Stimulated activated CD4-positive, alpha-beta T cell treated with anti-CD3 and anti-CD28 coated beads, Interleukin-12 subunit alpha, Interleukin-12 subunit beta, amount 100 ng/mL, for 24 hours (primary cell): ENCODE measurements around the gene CKMT2.

Experiments used
- DNase-seq, 2 experiments: peaks; one replicate each; pipeline ENCODE4 v3.0.0-alpha.2; 2020; ENCODE audit warnings: low read depth in 2 of 2

CKMT2 gene

DNA sequence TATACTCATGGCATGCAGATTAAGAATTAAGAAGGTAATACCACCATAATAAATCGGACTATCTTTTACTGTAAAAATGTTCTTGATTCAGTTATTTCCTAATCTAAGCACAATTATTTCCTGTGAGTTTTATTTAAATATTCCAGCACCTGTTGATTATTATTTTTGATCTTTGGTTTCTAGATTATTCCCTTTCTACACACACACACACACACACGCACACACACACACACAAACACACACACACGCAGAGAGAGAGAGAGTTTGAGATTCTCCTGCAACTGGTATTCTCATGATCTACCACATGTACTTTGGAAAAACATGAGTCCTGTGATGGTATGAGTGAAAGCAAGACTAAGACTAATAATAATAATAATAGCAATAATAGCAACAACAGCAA is 17.0 kb upstream of the CKMT2 start:
- DNase-seq = no peak

DNA sequence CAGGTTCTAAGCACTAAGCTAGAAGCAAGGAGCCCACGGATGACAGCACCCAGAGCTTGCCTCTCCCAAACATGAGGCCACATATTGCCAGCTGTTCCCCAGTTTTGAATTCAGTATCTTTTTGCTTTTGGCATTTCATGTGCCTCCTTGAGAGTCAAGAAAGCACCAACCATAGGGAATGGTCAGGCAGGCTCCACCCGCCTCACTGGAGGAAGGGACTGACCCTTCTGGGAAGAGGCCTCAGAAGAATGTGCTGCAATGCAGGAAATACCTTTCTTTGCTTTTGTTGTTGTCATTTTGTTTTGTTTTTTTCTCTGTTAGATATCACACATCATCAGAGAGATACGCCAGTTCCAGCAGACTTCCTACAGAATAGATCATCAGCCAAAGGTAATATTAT is 13.7 kb upstream of the CKMT2 start:
- no peak for DNase-seq

DNA sequence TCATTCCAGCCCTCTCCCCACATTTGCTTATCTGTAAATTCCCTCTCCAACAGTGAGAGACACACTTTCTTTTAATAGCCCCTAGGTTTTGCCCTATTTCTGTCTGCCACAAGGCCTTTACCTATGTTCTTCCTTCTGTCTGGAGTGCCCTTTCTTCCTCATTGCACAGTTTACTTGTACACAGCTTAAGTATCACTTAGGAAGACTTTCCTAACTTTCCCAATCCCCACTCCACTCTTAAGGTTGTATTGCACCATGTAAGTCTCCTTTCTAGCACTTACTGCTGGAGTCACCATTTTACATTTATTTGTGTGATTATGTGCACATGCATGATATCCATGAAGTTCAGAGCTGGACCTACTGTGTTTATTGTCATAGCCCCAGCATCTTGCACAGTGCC is 10.8 kb upstream of the CKMT2 start:
- no peak for DNase-seq

DNA sequence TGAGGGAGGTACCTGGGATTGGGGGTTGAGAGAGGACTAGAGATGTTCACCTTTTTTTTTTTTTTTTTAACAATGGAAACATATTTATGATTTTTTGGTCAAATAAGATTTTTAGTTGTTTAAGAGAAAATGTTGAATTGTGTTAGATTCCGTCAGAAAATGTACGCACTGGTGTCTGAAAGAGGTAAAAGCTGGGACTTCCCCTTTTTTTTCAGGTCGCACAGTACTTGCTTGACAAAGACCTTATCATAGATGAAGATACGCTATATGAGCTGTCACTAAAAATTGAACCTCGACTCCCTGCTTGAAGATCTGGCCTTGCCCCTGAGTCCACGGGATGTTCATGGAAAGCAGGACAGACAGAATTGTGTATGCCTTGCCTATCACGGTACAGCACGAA is 7.7 kb upstream of the CKMT2 start:
- no peak for DNase-seq

DNA sequence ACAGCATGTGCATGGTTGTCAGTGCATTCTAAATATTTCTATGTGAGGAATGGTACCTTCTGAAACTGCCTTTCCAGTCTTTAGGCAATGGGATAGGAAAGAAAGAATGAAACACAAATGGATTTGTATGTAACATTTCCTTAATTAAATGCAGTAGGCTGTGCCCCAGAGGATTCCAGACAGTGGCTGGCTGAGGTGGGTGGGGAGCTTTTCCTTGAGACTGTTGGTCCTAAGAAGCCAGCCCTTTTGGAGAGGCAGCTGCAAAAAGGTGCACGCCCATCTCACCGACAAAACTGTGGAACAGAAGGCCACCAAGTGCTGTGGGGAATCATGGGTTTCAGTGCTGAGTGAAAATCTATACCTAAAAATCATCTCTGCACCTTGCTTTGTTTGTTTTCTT is 6.8 kb upstream of the CKMT2 start:
- DNase-seq = no peak

DNA sequence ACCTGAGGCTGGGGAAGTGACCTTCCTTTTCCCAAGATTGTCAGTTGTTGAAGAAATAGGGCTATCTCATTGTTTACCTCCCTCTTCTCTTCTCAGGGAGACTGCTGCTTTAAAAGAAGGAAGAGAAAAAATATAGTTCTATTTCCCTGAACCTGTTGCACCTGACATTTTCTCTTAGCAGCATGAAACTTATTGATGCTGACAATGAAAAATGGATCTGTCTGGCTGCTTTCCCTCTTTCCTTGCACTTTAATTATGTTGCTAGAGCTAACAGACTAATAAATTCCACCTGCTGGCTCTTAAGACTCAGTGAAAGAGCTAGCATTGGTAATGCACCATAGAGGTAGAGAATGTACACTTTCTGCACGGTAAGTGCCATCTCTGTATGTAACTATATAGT is 6.2 kb upstream of the CKMT2 start:
- DNase-seq = no peak

DNA sequence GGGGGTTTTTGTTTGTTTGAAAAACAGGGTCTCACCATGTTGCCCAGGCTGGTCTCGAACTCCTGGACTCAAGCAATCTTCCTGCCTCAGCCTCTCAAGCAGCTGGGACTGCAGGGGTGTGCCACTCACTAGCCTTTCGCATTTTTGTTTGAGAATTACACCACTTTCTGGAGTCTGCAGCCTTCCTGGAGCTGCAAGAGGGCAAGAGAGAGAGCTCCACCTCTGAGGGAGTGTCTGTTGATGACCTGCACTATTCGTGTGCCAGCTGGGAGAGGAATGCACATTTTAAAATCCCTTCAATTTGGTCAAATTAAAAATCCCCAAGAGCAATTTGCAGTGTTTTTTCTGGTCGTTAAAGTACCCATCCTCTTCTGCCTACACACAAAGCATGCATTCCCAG is 5.0 kb upstream of the CKMT2 start:
- no peak for DNase-seq

DNA sequence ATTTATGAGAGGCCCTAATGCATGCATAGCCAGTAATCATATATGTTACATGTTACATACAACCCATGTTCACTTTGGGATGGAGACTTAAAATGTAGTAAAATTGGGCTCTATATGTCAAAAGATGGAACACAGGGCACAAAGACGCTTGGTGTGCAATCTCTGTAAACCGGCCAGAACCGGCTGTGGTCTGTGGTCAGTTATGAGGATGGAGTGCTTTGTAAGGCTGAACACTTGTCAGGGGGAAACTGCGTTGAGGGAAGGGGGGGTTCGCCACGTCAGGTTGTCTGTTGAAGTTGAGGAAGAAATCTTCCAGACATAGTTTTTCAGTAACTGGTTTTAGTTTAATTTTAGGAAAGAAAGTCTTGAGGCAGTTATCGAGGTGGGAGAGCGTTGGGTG is 2.7 kb upstream of the CKMT2 start:
- DNase-seq = no peak

DNA sequence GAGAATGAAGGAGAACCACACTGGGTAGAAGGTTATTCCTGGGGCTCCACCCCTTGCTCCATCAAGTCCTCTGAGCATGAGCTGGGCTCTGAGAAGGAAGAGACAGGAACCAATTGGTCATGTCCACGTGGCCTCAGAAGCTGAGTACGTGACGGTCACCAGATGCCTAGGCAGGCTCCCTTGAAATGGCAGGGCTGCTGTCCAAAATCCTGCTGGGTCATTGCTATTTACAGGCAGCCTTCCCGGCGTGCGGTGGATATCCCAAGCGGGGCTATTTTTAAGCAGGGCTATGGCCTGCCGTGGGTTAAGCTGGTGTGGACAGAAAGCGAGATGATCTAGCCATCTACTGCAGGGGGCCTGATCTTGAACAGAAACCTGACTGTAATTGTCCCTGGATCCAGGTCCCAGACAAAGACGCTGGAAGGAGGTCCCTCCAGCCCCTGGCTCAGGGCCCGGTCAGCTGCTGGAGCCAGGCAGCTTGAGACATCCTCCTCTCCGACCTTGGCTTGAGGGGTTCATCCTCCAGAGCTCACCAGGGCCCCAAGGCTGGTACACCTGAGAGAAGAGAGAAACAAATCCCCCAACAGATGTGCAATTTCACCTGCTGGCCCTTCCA is 550 bp upstream of the CKMT2 start:
- DNase-seq = no peak

DNA sequence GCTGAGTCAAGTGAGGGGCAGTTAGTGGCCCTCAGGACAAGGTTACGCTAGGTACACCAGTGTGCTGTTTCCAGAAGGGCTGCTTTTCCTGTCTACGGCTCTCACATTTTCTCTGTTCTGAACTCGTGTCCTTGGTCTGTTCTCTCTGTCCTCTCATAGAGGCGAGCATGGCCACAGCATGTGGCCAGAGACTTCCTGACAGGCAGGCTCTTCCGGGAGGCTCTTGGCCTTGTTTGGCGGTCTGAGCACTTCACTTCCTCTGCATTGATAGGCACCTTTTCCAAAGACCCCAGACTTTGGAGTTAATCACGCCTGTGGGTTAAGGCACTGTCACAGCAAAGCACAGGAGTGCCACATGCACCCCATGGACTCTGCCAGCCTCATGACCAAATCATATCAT is 1.2 kb downstream of the CKMT2 start:
- no peak for DNase-seq

DNA sequence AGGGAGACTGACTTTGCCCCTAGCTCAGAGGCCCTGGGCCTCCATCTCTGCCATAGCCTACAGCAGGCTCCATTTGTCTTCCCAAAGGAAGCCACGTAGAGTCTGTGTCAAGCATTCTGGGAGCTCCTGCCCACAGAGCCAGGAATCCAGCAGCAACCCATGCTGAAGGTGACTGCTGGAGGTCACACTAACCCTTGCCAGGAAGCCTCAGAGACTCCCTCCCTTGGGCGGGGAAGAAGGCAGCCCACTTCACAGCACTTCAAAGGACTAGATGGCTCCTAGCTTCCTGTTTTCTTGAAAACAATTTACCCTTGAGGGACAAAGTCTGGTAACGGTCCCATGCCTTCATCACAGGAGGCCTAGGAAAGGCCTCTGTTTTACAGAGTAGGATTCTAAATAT is 1.7 kb downstream of the CKMT2 start:
- no peak for DNase-seq

DNA sequence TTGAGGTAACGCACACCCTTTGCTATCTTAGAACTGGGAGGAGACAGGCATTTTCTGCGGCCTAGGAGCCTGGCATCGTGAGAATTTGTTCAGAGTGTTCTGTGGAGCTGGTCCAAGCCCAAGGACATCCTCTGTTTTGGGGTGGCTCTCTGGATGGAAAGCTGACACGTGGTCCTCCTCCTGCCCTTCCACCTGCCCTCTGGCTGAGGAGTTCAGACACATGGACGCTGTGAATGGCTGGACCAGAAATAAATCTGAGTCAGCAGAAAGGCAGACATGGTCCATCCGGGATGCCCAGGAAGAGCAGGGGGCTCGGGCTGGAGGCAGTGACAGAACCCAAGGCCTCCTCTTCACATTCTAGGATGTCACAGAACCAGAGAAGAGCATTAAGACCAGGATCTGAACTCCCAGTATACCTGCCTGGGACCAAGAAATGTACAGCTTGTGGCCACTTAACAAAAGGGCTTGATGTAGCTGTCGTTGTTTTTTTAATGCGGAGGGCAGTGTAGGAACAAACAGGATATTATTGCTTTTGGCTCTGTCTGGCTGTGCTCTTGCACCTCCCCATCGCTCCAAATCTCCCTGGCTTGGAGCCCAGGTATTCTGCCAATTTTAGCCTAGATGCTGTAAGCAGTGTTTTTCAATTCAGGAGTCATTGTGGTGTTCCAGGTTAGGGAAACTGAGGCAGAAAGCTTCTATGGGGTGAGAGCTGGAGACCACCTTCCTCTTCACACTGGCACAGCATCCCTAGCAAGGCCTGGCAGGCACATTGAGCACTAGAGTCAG is 2.4 kb downstream of the CKMT2 start:
- no peak for DNase-seq

DNA sequence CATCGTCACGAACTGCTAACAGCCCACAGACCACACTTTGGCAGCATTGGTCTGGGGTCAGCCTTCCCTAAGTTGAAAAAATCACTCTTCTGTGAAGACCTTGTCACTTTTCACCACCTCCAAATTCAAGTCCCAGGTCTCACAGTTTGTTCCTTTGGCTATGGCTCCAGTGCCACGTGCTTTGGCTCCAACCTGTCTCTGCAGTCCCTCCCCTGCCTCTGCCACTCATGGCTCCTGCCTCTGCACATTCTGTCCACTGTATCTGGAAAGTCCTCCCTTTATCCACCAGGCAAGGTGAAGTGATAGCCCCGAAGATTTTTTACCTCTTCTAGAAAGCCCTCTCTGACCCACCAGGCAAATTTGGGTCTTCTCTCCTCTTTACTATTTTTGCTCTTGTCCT is 5.3 kb downstream of the CKMT2 start:
- no peak for DNase-seq

DNA sequence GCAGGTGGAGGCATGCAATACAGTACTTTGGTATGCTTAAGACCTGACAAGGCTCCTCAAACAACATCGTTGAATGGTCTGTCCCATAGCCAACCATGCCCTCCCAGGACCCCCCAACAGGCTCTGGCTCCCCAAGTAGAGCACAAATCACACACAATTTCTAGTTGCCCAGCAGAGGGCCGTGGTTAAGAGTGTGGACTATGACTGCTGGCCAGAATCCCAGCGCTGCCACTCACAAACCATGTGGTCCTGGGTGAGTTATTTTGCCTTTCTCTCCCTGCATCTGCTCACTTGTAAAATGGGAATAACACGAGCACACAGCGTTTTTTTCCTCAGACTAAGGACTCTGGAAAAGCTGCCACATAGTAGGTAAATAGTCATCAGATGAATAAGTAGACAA is 6.5 kb downstream of the CKMT2 start:
- no peak for DNase-seq

DNA sequence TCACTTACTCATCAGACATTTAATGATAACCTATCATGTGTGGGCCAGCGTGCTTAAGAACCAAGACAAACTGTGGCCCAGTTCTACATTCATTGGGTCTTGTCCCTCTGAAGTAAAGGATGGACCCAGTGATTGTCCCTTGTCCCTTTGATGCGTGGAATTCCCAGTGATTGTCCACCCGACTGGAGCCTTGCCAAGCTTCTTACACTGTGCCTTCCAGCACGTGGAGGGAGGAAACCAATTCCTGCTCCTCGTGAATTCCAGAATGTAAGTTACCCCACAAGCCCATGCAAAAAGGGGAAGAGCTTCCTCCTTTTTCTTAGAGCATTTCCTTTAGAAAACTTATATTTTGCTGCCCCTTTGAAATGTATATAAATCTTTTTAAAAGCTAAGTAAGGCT is 7.9 kb downstream of the CKMT2 start:
- no peak for DNase-seq

DNA sequence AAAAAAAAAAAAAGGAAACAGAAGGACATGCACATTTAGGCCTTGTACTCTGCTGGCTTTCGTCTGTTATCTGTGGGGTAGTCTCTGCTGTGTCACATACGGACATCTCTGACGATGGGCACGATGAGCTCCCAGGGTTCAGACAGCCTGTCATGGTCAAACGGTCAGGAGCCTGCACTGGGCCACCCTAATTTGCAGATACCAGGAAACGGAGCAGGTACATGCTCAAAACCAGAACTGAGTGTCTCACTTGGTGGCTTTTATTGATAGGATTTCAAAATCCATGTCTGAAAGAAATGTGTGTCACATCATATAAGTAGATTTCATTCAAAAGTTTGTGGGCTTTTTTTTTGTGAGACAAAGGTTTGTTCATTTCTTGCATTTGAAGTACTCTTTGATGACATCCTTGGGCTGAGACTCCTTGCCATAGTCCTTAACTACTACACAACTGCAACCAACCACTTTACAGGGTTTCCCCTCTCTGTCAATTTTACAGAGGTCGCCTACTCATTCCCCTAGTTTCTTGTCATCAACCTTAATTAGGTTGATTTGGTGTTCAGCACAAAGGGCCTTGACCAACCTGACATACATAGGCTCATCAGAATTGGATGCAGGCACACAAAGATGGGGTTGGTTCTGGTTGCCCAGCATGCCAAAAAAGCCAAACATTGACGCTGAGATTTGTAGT is 9.0 kb downstream of the CKMT2 start:
- no peak for DNase-seq

DNA sequence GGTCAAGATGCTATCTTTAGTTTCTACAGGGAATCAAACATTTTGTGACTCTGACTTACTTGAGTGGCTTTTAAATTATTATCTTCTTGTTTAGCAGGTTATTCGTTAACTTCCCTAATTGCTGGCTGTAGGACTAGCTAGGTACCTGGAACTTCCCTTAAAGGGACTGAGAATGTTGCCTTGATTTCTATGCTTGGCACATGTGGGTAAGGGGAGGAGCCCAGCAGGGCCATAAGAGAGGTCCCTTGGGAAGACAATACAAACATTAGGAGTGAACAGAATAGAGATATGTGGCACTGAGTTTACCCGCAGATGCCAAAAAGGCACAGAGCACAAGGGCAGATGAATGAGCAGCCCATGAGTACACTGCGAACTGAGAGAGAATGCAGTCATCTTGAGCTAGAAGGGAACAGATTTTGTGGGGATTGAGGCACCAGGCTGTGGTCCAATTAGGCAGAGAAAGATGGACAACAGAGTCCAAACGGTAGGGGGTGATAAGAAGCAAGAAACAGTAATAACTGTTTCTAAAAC is 9.8 kb downstream of the CKMT2 start:
- no peak for DNase-seq

DNA sequence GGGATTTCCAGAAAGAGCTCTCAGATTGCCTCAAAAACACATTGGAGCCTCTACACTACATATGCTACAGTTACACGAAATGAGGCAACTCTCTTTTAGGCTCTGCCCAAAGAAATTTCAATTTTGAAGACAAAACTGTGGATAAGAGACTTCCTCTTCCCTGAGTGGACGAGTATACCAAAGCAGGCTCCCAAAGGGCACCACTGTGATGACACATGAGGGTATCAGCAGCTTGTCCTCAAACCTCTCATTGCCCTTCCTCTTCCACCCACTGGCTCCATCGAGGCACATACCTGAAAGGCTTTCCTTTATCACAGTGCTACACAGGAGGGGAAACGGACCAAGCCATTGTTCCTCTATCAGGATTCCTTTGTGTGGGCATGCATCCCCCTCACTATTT is 11.3 kb downstream of the CKMT2 start:
- no peak for DNase-seq

DNA sequence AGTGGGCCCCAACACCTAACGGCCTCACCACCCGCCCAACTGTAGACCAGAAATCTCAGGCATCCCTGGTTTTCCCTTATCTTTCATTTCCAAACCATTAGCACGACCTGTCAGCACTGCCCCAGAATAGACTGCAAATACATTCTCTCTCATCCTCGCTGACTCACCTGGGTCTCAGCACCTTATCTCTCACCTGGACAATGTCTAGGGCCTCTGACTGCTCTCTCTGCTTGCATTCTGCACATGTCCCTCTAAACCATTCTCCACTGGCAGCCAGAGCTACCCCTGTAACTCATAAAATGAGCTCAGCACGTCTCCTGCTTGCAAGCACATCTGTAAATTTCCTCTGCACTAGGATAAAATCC is 12.7 kb downstream of the CKMT2 start:
- DNase-seq = no peak

DNA sequence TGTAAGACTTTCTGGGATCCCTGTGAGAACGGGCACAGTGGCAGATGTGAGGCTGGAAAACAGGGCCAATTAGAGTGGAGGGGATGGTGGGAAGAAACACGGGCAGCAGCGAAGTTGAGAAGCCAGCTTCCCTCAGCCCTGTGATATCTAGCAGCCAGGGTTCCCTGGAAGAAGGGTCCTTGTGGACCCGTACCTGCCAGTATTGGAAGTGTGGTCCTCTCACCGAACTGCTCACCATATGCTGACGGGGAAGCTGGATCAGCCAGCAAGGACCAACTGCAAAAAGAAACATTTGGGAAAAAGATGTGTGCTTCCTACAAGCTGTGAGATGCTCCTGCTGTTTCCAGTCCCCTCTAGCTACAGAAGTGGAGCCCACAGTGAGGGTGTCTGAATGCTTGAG is 13.6 kb downstream of the CKMT2 start:
- DNase-seq = no peak

DNA sequence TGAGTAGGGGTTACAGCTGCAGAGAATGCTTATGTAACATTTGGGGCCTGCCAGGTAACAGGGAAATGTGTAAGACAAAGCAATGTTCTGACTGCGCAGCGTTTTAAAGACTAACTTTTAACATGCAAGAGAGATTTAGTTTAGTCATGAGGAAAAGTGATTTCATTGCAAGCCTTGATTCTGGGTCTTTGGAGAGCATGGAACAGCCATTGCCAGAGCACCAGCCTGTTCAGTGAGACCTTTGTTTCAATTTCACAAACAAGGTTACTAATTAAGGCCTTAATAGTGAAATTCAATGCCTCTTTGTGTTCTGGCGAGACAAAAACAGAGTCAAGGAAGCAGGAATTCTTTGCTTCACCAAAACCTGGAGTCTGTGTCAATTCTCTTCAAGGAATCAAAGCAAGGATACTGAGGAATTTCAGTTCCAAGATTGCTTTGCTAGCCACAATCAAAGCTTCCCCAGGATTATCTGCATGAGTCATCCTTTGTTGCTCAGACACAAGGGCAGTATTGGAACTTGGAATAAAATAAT is 14.4 kb downstream of the CKMT2 start:
- DNase-seq = no peak

DNA sequence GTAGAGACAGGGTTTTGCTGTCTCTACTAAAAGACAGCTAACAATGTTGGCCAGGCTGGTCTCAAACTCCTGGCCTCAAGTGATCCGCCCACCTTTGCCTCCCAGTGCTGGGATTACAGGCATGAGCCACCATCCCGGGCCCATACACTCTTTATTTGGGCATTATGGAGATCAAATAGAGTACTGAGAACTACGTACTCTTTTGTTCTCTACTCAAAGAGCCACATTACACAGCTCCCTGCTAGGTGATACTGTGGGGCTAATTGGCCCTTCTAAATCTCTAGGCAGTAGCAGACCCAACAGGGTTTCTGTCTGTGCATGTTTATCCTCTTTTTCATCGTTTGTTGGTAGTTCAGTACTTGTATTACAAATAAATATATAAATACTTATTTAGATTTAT is 16.1 kb downstream of the CKMT2 start:
- no peak for DNase-seq

DNA sequence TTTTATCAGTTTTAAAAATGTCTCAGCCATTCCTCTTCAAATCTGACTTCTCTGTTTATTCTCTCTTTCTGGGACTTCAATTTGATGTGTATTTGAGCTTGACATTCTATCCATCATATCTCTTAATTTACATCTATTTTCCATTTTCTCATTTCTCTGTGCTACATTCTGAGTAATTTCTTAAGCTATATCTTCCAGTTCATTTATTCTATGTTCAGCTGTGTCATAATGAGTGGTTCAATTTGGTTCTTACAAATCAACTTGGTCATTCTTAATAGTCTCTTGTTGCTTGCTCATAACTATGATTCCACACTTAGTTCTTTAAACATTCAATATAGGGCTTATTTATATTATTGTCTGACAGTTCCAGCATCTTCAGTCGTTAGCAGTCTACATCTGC is 16.9 kb downstream of the CKMT2 start:
- no peak for DNase-seq
